ENCODE results near the gene TBC1D3L.
"Not testable (repeated sequence)": the region's sequence is repeated elsewhere in the genome, so short reads cannot be mapped to it uniquely, and the experiment has no call there.

Gene TBC1D3L

GRCh38 chr17:37988960-37989359 lies at the start of gene TBC1D3L:
Gene TBC1D3L, minus strand, starts transcription at chr17:37989060. Its CDS starts 1,540 bp downstream, at chr17:37987520.
- CTCF ChIA-PET; DNase-seq (ENCODE audit: extremely low spot score): not testable (repeated sequence)

GRCh38 chr17:38003676-38004075 lies 14.8 kb upstream of the TBC1D3L start, which contains the start of gene TBC1D3D:
Gene TBC1D3D, plus strand, starts transcription at chr17:38003976. Its CDS starts 1,585 bp downstream, at chr17:38005561.
- DNase-seq (ENCODE audit: extremely low spot score); CTCF ChIA-PET; POLR2A ChIA-PET: not testable (repeated sequence)

More at GRCh38 chr17:37988960-37989359, at the start of gene TBC1D3L:
- POLR2A ChIA-PET = not testable (repeated sequence)
